ENCODE data around the gene EML1.

Gene EML1

GRCh38 chr14:99803803-99804202 lies 10.6 kb downstream of the EML1 start:
- DNase-seq (ENCODE audit: low spot score): no peak

- no peak for DNase-seq (ENCODE audit: low spot score)
Observed at GRCh38 chr14:99805757-99806439, 12.7 kb downstream of the EML1 start.

- DNase-seq (ENCODE audit: low spot score): no peak
Observed at GRCh38 chr14:99806836-99807235, 13.6 kb downstream of the EML1 start.

GRCh38 chr14:99807413-99808153 lies 14.4 kb downstream of the EML1 start:
- no peak for DNase-seq (ENCODE audit: low spot score)

- DNase-seq (ENCODE audit: low spot score): no peak
Observed at GRCh38 chr14:99808154-99808505, 14.9 kb downstream of the EML1 start.

- no peak for DNase-seq (ENCODE audit: low spot score)
Observed at GRCh38 chr14:99808515-99808914, 15.3 kb downstream of the EML1 start.

GRCh38 chr14:99809360-99809759 lies 16.1 kb downstream of the EML1 start:
- DNase-seq (ENCODE audit: low spot score): peak; percentile 63

- DNase-seq (ENCODE audit: low spot score): no peak
Observed at GRCh38 chr14:99809859-99810558, 16.8 kb downstream of the EML1 start.

GRCh38 chr14:99810559-99810874 lies 17.3 kb downstream of the EML1 start:
- no peak for DNase-seq (ENCODE audit: low spot score)

GRCh38 chr14:99812096-99812750 lies 19.0 kb downstream of the EML1 start:
- DNase-seq (ENCODE audit: low spot score): no peak

GRCh38 chr14:99812892-99813291 lies 19.7 kb downstream of the EML1 start:
- no peak for DNase-seq (ENCODE audit: low spot score)

- DNase-seq (ENCODE audit: low spot score): peak; percentile 62
Observed at GRCh38 chr14:99815696-99816095, 22.5 kb downstream of the EML1 start.

- DNase-seq (ENCODE audit: low spot score): no peak
Observed at GRCh38 chr14:99816217-99816616, 23.0 kb downstream of the EML1 start.

GRCh38 chr14:99816642-99817041 lies 23.4 kb downstream of the EML1 start:
- no peak for DNase-seq (ENCODE audit: low spot score)

GRCh38 chr14:99817331-99817730 lies 24.1 kb downstream of the EML1 start:
- DNase-seq (ENCODE audit: low spot score): no peak

GRCh38 chr14:99818503-99819036 lies 25.4 kb downstream of the EML1 start:
- DNase-seq (ENCODE audit: low spot score): no peak

GRCh38 chr14:99819514-99819913 lies 26.3 kb downstream of the EML1 start:
- DNase-seq (ENCODE audit: low spot score): no peak

GRCh38 chr14:99820702-99821331 lies 27.6 kb downstream of the EML1 start:
- DNase-seq (ENCODE audit: low spot score): no peak

GRCh38 chr14:99821519-99822508 lies 28.6 kb downstream of the EML1 start:
- DNase-seq (ENCODE audit: low spot score): no peak

- DNase-seq (ENCODE audit: low spot score): no peak
Observed at GRCh38 chr14:99822800-99823455, 29.7 kb downstream of the EML1 start.

All from pons (tissue), 1 donor.